Gastrocnemius medialis (tissue), 4 donors: ENCODE results near the gene CCDC194. TPM values are rescaled to one million over a fixed set of nuclear protein-coding genes. Genes with fewer than 3 reads are reported as not detected.
A peak's percentile ranks its signal among the peaks of the same experiment; 100 is the strongest.
"Not testable (repeated sequence)": the region's sequence is repeated elsewhere in the genome, so short reads cannot be mapped to it uniquely, and the experiment has no call there.

Experiments
- ATAC-seq, 2 donors: fragments of 150-250 bp; one replicate each; pipeline ENCODE4 v1.9.1; 2016
- DNase-seq, 2 donors: peaks; one replicate each; pipeline ENCODE4 v3.0.0-alpha.2; 2019
- H3K27ac ChIP-seq, 4 donors: fragments of 200-600 bp; sonication (generic); 1 replicate in 1 of 4; 2 replicates in 3 of 4; pipeline ENCODE4 v1.5.1; 2016 to 2018; ENCODE audit warnings: mild to moderate bottlenecking in 2 of 4, moderate library complexity in 1 of 4
- H3K27me3 ChIP-seq, 3 donors: fragments of 200-600 bp; sonication (generic) in 2 of 3; 1 replicate in 1 of 3; 2 replicates in 2 of 3; pipeline versions ENCODE4 v1.5.1 to v1.6.0; 2016 to 2019; ENCODE audit warnings: mild to moderate bottlenecking in 1 of 3, moderate library complexity in 1 of 3
- H3K36me3 ChIP-seq, 2 donors: fragments of 200-600 bp; sonication (generic) in 1 of 2; one replicate each; pipeline ENCODE4 v1.5.1; 2017 to 2018
- H3K4me1 ChIP-seq, 2 donors: fragments of 200-600 bp; sonication (generic) in 1 of 2; one replicate each; pipeline ENCODE4 v1.5.1; 2016 to 2017; ENCODE audit warnings: mild to moderate bottlenecking in 2 of 2
- H3K4me3 ChIP-seq, 4 donors: fragments of 200-600 bp; sonication (generic) in 3 of 4; 1 replicate in 1 of 4; 2 replicates in 3 of 4; pipeline ENCODE4 v1.5.1; 2016 to 2019; ENCODE audit warnings: mild to moderate bottlenecking in 2 of 4
- H3K9me3 ChIP-seq, 3 donors: fragments of 200-600 bp; sonication (generic) in 2 of 3; 1 replicate in 1 of 3; 2 replicates in 2 of 3; pipeline ENCODE4 v1.5.1; 2016 to 2019
- CTCF ChIP-seq, 5 experiments: fragments of 450-650 bp in 3 of 5; fragments of 200-600 bp in 2 of 5; sonication (generic) in 2 of 5; IDR thresholded peaks in 4 of 5; conservative IDR thresholded peaks in 1 of 5; 1 replicate in 4 of 5; 2 replicates in 1 of 5; pipeline ENCODE4 v1.5.1; 2016 to 2019; ENCODE audit warnings: antibody characterized with exemption in 5 of 5, mild to moderate bottlenecking in 3 of 5, moderate library complexity in 3 of 5
- POLR2A ChIP-seq, 2 donors: fragments of 450-650 bp; IDR thresholded peaks; one replicate each; pipeline ENCODE4 v1.6.1; 2017; ENCODE audit warnings: antibody characterized with exemption in 2 of 2, mild to moderate bottlenecking in 2 of 2, moderate library complexity in 2 of 2
- in situ Hi-C, 4 donors: fragments of 200-750 bp; cut with MboI; loops; one replicate each; pipeline versions ENCODE4 v1.15.0 to v1.8.0; 2017; ENCODE audit warnings: low sequenced_read_pairs in 4 of 4
- intact Hi-C: fragments of 100-400 bp; cut with DNase I; formaldehyde crosslinking; loops from one replicate; pipeline ENCODE4 v1.15.1; 2023; ENCODE audit warnings: low total_unique reads
- total RNA-seq, 4 donors: library from RNA; depleted of rRNA; stranded (reverse); fragments of >200 nt; gene quantifications; one replicate each; pipeline versions ENCODE4 v1.1.0 to v1.2.3, GENCODE V29; 2016

CCDC194 gene
- total RNA-seq, 4 donors from 2014 or later = not detected

- Histone ChIP-seq H3K27me3 (no peaks in the 10 kb centered on the region), H3K36me3 (no peaks in the 10 kb centered on the region), H3K4me1 (peaks cover 15 to 18% of the 10 kb centered on the region in 2 donors), H3K4me3 (peak overlapping the region in 3 of 4 donors; percentile 17 to 29 (median 24)), H3K9me3 (no peaks in the 10 kb centered on the region), H3K27ac (peak overlapping the region; percentile 81 to 93 (median 92))
- peak; percentile 76 to 83 for DNase-seq
- in situ Hi-C loops = no loop called here
- intact Hi-C loops = loop anchor here (5.0 kb wide), 1 partner anchor 97 kb away; no protein-coding TSS in a partner anchor
- no peak for TF ChIP-seq POLR2A (IDR thresholded peaks at IDR 0.05)
- TF ChIP-seq CTCF (IDR thresholded peaks at IDR 0.05 in 4 of 5, conservative IDR thresholded peaks at IDR 0.05 in 1 of 5) = no peak
- ATAC-seq = peak; percentile 96
Measured at GRCh38 chr19:17370026-17370587, 23.9 kb downstream of the CCDC194 start.

GRCh38 chr19:17365361-17365760 lies 28.6 kb downstream of the CCDC194 start:
- H3K4me1 ChIP-seq = peaks cover 4 to 8% of the 10 kb centered on the region in 2 donors
- in situ Hi-C loops (no loop called here), intact Hi-C loops (no loop called here)
- H3K27me3 ChIP-seq = no peaks in the 10 kb centered on the region
- no peaks in the 10 kb centered on the region for H3K36me3 ChIP-seq
- H3K27ac ChIP-seq = no peak overlapping the region
- H3K9me3 ChIP-seq = no peaks in the 10 kb centered on the region
- no peak for DNase-seq
- no peak overlapping the region for H3K4me3 ChIP-seq
- no peak for ATAC-seq
- TF ChIP-seq POLR2A (IDR thresholded peaks at IDR 0.05) (no peak), CTCF (IDR thresholded peaks at IDR 0.05 in 4 of 5, conservative IDR thresholded peaks at IDR 0.05 in 1 of 5) (no peak)

- not testable (repeated sequence) for ATAC-seq
Measured at GRCh38 chr19:17363852-17364605, 30.0 kb downstream of the CCDC194 start.

GRCh38 chr19:17359905-17360800 lies 33.8 kb downstream of the CCDC194 start:
- Histone ChIP-seq H3K36me3 (no peaks in the 10 kb centered on the region), H3K9me3 (no peaks in the 10 kb centered on the region), H3K27ac (no peak overlapping the region), H3K4me3 (no peak overlapping the region), H3K27me3 (no peaks in the 10 kb centered on the region), H3K4me1 (no peaks in the 10 kb centered on the region)
- in situ Hi-C loops (no loop called here), intact Hi-C loops (no loop called here)
- no peak for TF ChIP-seq POLR2A (IDR thresholded peaks at IDR 0.05)
- TF ChIP-seq CTCF (IDR thresholded peaks at IDR 0.05 in 4 of 5, conservative IDR thresholded peaks at IDR 0.05 in 1 of 5) = no peak
- ATAC-seq (no peak), DNase-seq (no peak)

More at GRCh38 chr19:17363852-17364605, 30.0 kb downstream of the CCDC194 start:
- H3K27ac ChIP-seq, H3K27me3 ChIP-seq, H3K4me3 ChIP-seq, DNase-seq, H3K36me3 ChIP-seq, intact Hi-C loops, H3K4me1 ChIP-seq, H3K9me3 ChIP-seq, in situ Hi-C loops: not testable (repeated sequence)

- intact Hi-C loops = no loop called here
- no peaks in the 10 kb centered on the region for H3K4me1 ChIP-seq
- no peak for TF ChIP-seq POLR2A (IDR thresholded peaks at IDR 0.05)
- TF ChIP-seq CTCF (IDR thresholded peaks at IDR 0.05 in 4 of 5, conservative IDR thresholded peaks at IDR 0.05 in 1 of 5) = no peak
- no peak overlapping the region for H3K4me3 ChIP-seq
- in situ Hi-C loops = no loop called here
- H3K27me3 ChIP-seq = no peaks in the 10 kb centered on the region
- DNase-seq = peak in 1 of 2 donors; percentile 33
- peak; percentile 53 to 58 for ATAC-seq
- no peaks in the 10 kb centered on the region for H3K36me3 ChIP-seq
- H3K27ac ChIP-seq = peak overlapping the region; percentile 12 to 75 (median 56)
- no peaks in the 10 kb centered on the region for H3K9me3 ChIP-seq
Measured at GRCh38 chr19:17358395-17358794, 35.6 kb downstream of the CCDC194 start.
